GM12873 (cell line): Measurements from ENCODE around the gene KDM2A.

Source experiments
- TF ChIP-seq, protein P1 (sequence below): IDR thresholded peaks from 2 replicates; pipeline ENCODE4 v1.5.1; 2012; ENCODE audit warnings: low read depth, mild to moderate bottlenecking, moderate library complexity, low read length, control low read depth; ENCODE audit not compliant: insufficient read depth; ENCODE audit errors: missing control alignments

Gene KDM2A

DNA sequence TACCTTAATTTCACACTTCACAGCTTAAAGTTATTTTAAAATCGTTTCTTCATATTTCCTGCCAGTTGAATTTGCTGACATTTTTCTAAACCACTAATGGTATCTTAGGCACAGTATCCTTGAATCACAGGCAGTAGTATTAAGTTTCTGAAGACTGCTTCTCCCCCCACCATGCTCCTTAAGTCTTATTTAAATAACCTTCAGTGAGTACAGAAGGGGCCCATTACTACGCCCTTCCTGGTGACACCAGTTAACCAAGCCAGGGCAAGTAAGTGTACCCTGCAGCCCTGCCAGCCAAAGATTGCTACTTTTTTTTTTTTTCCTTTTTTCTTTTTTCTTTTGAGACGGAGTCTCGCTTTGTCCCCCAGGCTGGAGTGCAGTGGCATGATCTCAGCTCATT lies 19.9 kb downstream of the KDM2A start:
- TF ChIP-seq, protein P1, sequence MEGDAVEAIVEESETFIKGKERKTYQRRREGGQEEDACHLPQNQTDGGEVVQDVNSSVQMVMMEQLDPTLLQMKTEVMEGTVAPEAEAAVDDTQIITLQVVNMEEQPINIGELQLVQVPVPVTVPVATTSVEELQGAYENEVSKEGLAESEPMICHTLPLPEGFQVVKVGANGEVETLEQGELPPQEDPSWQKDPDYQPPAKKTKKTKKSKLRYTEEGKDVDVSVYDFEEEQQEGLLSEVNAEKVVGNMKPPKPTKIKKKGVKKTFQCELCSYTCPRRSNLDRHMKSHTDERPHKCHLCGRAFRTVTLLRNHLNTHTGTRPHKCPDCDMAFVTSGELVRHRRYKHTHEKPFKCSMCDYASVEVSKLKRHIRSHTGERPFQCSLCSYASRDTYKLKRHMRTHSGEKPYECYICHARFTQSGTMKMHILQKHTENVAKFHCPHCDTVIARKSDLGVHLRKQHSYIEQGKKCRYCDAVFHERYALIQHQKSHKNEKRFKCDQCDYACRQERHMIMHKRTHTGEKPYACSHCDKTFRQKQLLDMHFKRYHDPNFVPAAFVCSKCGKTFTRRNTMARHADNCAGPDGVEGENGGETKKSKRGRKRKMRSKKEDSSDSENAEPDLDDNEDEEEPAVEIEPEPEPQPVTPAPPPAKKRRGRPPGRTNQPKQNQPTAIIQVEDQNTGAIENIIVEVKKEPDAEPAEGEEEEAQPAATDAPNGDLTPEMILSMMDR, result no peak

DNA sequence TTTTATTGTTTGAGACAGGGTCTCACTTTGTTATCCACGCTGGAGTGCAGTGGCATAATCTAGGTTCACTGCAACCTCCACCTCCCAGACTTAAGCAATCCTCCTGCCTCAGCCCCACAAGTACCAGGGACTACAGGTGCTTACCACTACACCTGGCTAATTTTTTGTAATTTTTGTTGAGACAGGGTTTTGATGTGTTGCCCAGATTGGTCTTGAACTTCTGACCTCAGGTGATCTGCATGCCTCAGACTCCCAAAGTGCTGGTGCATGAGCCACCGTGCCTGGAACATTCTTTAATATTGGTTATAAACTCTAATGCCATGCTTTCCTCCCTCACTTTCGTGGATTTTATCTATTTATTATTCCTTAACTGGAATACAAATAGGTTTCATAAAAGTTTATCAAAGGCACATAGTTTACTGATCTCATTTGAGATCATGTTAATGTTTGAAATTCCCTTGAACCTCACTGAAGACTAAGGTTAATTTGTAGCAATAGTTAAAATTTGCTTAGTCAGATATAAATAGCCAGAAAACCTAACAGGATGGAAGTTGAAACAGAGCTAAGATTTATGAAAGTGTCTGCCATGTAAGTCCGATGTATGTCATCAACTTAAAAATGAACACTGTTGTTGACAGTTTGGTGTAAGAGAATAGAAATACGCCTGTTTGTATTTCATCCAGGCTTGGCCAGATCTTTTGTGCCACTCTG lies 27.6 kb downstream of the KDM2A start:
- TF ChIP-seq, protein P1, result no peak

DNA sequence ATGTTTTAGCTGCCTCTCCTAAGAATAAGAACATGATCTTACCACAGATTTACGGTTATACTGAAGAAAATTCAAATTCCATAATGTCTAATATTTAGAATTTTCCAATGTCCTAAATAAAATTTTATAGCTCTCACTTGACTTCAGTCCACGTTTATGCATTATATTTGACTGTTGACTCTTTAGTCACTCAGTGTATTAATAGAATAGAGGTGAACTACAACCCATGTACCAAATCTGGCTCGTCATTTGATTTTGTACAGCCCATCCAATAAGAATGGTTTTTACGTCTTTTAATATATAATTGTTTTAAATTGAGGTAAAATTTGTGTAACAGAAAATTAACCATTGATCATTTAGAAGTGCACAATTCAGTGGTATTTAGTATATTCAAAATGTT lies 34.9 kb downstream of the KDM2A start:
- TF ChIP-seq, protein P1, result no peak

DNA sequence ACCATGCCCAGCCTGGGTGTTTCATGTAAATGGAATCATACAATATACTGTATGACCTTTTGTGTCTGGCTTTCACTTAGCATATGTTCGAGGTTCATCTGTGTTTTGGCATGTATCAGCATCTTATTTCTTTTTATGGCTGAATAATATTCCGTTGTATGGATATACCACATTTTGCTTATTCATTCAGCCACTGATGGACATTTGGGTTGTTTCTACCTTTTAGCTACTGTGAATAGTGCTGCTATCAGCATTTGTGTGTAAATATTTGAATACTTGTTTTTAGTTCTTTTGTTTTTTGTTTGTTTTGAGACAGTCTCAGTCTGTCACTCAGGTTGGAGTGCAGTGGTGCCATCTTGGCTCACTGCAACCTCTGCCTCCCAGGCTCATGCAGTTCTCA lies 35.7 kb downstream of the KDM2A start:
- TF ChIP-seq, protein P1, result no peak

DNA sequence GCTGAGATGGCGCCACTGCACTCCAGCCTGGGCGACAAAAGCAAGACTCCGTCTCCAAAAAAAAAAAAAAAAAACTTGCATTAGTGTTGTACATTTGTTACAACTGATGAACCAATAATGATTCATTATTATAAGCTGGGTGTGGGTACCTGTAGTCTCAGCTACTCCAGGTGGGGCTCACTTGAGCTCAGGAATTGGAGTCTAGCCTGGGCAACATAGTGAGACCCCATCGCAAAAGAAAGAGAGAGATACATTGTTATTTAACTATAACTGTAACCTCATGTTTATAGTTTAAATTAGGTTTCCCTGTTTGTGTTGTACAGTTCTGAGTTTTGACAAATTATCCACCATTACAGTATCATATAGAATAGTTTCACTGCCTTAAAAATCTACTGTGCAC lies 38.6 kb downstream of the KDM2A start:
- TF ChIP-seq, protein P1, result no peak

DNA sequence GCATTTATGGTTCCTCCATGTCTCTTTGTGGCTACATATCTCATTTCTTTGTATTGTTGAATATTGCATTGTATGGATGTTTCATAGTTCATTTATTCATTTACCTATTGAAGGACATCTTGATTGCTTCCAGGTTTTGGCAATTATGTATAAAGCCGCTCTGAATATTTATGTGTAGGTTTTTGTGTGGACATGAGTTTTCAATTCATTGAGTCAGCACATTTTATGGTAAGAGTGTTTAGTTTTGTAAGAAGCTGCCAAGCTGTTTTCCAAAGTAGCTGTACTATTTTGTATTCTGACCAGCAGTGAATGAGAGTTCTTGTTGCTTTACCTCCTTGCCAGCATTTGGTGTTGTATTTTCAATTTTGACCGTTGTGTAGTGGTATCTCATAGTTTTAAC lies 39.2 kb downstream of the KDM2A start:
- TF ChIP-seq, protein P1, result no peak

DNA sequence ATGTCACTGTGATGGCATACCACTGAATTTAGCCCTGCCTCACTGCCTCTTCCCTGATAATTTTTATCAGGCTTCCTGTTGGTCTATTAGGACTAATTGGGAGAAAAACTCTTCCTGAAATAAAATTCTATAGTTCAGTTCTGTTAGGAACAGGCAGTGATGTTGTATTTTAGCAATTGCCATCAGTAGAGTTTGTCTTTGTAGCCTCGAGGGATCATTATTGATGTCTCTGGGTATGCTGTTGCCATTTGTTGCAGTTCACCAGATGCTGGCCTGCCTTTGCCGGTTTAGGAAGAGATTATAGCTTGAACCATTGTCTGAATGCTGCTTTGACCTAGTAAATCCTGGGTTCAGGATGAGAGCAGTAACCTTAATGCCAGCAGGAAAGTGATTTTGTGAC lies 41.0 kb downstream of the KDM2A start:
- TF ChIP-seq, protein P1, result no peak
